Stimulated activated CD8-positive, alpha-beta memory T cell treated with anti-CD3 and anti-CD28 coated beads, Interleukin-7, amount 100 ng/mL, for 48 hours (primary cell): Measurements from ENCODE around the gene ARPP21.

Experiments used
- DNase-seq, 2 donors: peaks; one replicate each; pipeline ENCODE4 v3.0.0-alpha.2; 2020; ENCODE audit warnings: low read depth in 1 of 2; ENCODE audit errors: extremely low read depth in 1 of 2

Gene ARPP21

DNA sequence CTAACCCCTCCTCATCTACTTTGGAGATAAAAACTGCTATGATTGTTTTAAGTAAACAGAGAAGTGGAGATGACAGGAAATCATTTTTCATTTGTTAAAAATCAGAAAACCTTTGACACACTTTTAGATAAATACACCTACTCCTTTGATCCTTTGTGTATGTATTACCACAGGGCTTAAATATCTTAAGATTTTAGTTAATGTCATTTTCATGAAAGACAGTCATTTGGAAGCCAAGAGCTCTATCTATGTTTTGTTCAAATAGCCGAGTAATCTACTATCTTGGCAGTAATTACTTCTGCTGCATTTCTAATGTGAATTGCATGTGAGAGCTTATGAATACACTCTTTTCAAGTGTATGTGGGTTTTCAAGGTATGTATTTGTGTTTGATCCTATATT, 2.0 kb downstream of the ARPP21 start:
- DNase-seq, result no peak

- no peak for DNase-seq
Observed at GRCh38 chr3:35641920-35642527, 2.7 kb downstream of the ARPP21 start.

- DNase-seq, result no peak
Observed at GRCh38 chr3:35643495-35643894, 4.2 kb downstream of the ARPP21 start.

DNA sequence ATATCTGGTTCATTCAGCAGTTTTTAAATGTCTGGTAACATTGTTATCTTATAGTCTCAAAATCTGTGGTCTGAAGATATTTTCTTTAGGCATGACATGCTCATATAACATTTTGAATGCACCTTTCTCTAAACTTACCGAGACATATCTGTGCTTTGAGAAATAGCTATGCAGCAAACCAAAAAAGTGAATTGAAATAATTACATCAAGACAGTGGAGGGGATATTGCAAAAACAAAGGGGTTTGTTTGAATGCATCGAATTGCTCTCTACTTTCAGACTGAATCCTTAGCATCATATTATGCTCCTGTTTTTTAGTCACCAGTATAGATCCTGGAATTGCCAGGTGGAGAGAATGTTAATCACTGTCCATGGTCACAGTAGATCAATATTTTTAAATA, 5.1 kb downstream of the ARPP21 start:
- DNase-seq, result no peak

- DNase-seq, result no peak
Observed at GRCh38 chr3:35645189-35645588, 5.9 kb downstream of the ARPP21 start.

DNA sequence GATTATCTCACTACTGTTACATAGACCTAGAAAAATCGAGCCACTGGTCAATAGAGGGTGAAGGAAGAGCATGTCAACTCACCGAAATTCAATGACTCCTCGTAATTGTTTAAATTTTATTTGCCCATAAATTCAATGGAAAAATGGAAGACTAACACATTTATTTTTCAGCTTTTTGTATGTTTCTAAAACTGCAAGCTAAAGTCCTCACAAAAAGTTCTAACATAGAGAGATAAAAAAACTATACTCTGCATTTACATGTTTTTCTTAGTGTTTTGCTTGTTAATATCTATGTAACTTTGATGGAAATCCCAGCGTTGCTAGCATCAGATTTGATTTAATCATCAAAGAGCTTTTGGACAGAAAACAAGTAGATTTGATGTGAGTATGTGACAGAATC, 6.8 kb downstream of the ARPP21 start:
- DNase-seq, result no peak

DNA sequence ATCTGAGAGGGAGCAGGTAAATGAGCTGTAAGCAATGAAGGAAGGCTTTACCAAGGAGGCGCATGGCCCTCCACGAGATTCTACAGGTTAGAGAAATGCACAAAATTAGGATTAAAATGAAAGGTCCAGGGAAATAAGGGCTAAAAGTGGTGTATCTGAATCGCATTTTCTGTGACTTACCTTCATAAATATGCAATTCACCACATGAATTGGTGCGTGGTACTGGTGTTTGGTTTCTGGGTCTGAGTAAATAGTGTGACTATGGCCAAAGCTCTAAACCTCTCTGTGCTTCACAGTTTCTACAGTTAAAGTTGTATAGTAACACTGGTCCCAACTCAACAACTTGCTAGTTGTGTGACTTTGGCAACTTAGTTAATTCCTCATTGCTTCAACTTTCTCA, 8.1 kb downstream of the ARPP21 start:
- DNase-seq, result no peak

DNA sequence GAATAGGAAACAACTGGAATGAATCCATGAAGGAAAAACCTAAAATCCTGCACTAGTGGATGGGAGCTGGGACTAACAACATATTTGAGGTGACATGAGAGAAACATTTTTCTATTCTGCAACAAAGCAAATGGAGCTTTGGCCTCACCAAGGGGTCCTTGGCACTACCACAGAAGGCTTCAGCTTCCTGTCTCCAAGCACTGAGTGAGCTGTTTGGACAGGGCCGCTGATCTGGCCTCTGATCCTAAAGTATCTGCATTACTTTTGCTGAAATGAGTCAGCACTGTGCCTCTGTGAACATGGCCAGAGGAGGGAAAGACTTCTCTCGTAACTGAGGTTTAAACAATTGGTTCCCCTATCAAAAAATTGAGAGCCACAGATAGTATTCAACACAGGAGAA, 9.0 kb downstream of the ARPP21 start:
- no peak for DNase-seq

DNA sequence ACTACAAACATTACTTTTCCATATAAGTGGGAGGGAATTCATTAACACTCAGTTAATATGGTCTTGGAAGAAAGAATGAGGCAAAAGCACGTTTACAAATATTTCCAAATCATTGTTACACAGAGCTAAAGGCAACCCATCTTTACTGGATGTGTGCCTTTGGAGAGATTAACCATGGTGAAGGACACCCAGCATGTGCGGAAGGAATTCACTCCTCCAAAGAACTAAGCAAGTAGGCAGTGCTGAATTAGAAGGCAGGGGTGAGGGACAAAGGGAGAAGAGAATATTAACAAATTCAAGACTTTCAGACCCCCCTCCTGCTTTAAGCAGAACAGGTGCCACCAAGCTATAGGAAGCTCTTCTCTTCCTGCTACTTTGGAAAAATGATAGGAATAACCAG, 10.1 kb downstream of the ARPP21 start:
- no peak for DNase-seq

- no peak for DNase-seq
Observed at GRCh38 chr3:35651426-35651825, 12.1 kb downstream of the ARPP21 start.

DNA sequence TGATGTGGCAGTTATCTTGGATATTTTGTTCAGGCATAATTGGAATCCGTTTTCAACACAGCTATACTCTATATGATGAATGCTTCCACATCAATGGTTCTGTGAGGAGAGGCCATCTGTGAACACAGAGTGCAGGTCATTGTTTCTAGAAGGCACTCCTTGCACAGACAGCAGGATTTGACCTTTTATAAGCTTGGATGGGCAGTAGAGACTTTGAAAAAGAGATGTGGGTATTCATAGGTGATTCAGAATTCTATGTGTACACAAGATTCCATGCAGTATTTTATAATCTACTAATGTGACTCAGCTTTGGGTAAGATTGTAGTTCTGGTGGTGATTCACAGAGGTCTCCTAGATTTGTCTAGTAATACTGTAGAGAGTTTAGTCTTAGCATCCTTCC, 12.5 kb downstream of the ARPP21 start:
- DNase-seq, result no peak

DNA sequence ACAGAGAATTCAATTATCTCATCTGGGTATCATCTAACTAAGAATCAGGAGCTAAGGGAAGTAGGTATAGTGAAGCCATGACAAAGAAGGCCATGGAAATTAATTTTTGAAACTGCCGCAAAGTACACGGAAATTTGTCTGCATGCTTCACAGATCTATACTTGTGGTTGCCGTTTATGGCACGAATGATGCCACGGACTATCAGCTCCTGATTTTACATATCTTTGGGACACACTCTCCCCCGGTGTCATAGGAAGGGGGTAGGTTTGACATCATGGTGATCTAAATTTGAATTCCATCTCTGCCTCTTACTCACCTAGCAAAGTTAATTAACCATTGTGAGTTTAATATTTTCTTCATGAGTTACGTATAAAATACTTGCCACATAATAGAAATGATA, 14.0 kb downstream of the ARPP21 start:
- DNase-seq, result no peak

- DNase-seq, result no peak
Observed at GRCh38 chr3:35654476-35654875, 15.2 kb downstream of the ARPP21 start.

GRCh38 chr3:35658686-35659085, 19.4 kb downstream of the ARPP21 start:
- no peak for DNase-seq

DNA sequence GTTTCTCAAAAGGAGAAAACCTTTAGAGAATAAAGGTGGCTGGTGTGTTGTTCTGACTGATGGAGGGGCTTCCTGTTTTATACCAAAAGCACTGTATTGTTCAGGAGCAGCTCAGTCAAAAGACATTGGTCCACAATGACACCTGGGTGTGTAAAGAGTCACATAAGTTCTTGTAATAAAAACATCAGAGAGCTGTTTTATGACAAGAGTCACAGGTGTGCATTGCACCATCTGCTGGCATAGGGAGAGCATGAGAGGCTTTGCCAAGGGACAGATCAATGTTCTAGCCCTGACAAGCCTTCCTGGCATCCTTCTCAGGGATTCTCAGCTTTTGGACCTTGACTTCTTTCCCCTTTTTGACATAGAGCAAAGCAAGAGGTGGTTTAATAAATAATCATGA, 20.4 kb downstream of the ARPP21 start:
- no peak for DNase-seq

DNA sequence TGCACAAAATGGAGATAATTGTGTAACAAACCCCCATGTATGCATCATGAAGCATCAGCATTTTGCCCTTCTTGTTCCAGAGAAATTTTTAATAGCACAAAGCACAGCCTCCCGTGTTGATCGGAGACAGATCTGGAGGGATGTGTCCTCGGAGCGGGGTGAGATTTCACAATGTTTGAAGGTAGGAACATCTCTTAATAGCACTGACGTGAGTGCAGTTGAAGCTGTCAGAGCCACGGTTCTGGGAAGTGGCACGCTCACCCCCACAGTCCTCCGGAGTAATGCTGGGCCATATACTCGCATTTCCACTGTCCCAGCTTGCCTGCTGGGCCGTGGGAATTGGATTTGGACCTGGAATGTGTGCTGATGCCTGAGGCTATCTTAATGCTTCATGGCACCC, 24.1 kb downstream of the ARPP21 start:
- DNase-seq, result no peak

- DNase-seq, result no peak
Observed at GRCh38 chr3:35664460-35664919, 25.2 kb downstream of the ARPP21 start.

DNA sequence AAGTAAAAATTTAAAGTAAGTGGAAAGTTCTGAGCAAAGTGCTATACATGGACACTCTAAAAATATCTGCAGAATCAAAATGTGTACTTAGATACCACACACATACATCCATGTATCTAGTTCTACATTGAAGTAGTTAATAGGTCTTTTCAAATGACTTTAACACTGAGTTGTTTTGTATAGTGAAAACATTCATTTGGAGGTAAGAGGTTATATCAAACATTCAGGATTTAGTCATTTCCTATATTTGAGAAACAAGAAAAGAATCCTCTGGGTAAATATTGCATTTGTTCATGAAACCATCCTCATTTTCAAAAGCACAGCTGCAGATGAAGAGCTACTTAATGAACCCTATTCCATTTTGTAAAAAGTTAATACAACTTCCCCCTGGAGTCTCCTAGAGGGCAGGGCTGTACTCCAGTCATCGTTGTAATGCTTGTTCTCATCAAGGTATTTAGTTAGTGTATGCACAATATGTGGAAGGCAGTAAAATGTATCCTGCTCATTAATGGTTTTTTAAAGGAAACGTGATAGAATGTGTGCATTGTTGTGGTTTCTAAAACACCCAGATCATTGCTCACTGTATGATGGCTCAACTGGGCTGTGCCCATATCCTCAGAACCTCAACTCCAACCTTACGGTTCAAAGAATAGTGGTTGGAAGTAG, 26.2 kb downstream of the ARPP21 start:
- no peak for DNase-seq

GRCh38 chr3:35666888-35667287, 27.6 kb downstream of the ARPP21 start:
- DNase-seq, result no peak

- DNase-seq, result no peak
Observed at GRCh38 chr3:35670408-35670965, 31.2 kb downstream of the ARPP21 start.

DNA sequence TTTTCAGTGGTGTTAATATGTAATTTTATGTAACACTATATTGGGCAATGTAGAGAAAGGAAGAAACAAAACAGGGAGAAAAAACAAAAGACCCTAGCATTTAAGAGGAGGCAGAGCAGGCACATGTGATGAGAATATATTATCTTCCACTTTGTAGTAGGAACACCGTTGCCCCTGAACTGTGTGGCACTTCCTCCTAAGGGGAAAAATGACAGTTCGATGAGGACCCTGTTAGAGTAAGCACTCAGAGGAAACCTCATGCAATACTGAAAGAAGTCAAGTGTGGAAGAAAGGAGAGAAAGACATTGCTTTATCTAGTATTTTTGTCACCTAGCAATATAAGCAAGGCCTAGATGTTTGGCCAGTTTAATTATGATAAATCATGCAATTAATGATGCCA, 32.2 kb downstream of the ARPP21 start:
- no peak for DNase-seq

DNA sequence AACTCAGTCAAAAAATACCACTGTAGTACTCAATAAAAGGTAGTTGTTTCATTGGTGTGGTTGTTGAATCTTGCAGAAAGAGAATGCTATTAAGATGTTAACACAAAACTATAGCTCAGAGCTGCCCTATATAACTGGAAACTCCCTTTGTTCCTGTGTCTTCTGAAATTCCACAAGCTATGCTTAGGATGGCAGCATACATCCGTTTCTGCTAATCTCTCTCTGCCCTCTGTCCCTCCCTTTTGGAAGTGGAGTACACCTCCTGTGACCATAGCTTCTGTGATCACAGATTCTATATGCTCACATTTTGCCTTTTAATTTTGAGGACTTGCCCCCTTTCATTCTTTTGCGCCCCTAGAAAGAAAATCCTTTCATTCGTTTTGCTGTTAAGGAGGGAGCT, 33.7 kb downstream of the ARPP21 start:
- no peak for DNase-seq
